HEK293 (cell line): ENCODE measurements around the gene CRYBG2.

Experiments used
- GLI4 ChIP-seq: fragments of 450-650 bp; formaldehyde crosslinking; IDR thresholded peaks from 2 replicates; pipeline ENCODE4 v1.5.1; 2016; ENCODE audit warnings: missing biosample characterization, missing genetic modification characterization
- SETDB1 ChIP-seq: IDR thresholded peaks from one replicate; pipeline ENCODE4 v1.6.1; 2017; ENCODE audit warnings: mild to moderate bottlenecking, low read length, moderate library complexity, mixed read lengths; ENCODE audit not compliant: insufficient read length
- ZBTB17 ChIP-seq: fragments of 450-650 bp; formaldehyde crosslinking; IDR thresholded peaks from 2 replicates; pipeline ENCODE4 v1.5.1; 2016; ENCODE audit warnings: missing biosample characterization, missing genetic modification characterization
- TF ChIP-seq, protein P1 (sequence below): fragments of 450-650 bp; formaldehyde crosslinking; IDR thresholded peaks from 2 replicates; pipeline ENCODE4 v1.5.1; 2016; ENCODE audit warnings: missing biosample characterization, missing genetic modification characterization

- no peak for TF ChIP-seq SETDB1
- no peak for TF ChIP-seq GLI4 (tag by site-specific recombination)
- TF ChIP-seq, protein P1, sequence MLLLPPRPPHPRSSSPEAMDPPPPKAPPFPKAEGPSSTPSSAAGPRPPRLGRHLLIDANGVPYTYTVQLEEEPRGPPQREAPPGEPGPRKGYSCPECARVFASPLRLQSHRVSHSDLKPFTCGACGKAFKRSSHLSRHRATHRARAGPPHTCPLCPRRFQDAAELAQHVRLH: no peak
- no peak for TF ChIP-seq ZBTB17 (tag by site-specific recombination)
Measured at GRCh38 chr1:26282401-26282918, 71.5 kb downstream of the CRYBG2 start.
